ENCODE results near the gene SPACA5.
"Not testable (repeated sequence)": the region's sequence is repeated elsewhere in the genome, so short reads cannot be mapped to it uniquely, and the experiment has no call there.

The SPACA5 gene

GRCh38 chrX:48003758-48004457, 2.9 kb upstream of the SPACA5 start, which contains the start of gene ZNF182:
Gene ZNF182 (minus strand): TSS chrX:48003989. CDS start chrX:48002609, 1,380 bp downstream.
- peak; percentile 52 for DNase-seq (ENCODE audit: extremely low read depth, low read depth)
- no peak for TF ChIP-seq CTCF (IDR thresholded peaks at IDR 0.05; ENCODE audit: low read depth, low read length, missing control alignments)

GRCh38 chrX:48009445-48009960, 2.7 kb downstream of the SPACA5 start:
- H3K4me3 ChIP-seq (replicated peaks; ENCODE audit: low read depth, low read length); DNase-seq (ENCODE audit: extremely low read depth, low read depth): not testable (repeated sequence)

More at GRCh38 chrX:48003758-48004457, 2.9 kb upstream of the SPACA5 start, which contains the start of gene ZNF182:
- H3K4me3 ChIP-seq (replicated peaks; ENCODE audit: low read depth, low read length) = peak within 1 kb of the TSS; percentile 66

GRCh38 chrX:48016583-48017310, 10.0 kb downstream of the SPACA5 start:
- DNase-seq (ENCODE audit: extremely low read depth, low read depth); H3K4me3 ChIP-seq (replicated peaks; ENCODE audit: low read depth, low read length): not testable (repeated sequence)

GRCh38 chrX:48019892-48020291, 13.1 kb downstream of the SPACA5 start:
- not testable (repeated sequence) for DNase-seq (ENCODE audit: extremely low read depth, low read depth); H3K4me3 ChIP-seq (replicated peaks; ENCODE audit: low read depth, low read length)

- DNase-seq (ENCODE audit: extremely low read depth, low read depth); H3K4me3 ChIP-seq (replicated peaks; ENCODE audit: low read depth, low read length): not testable (repeated sequence)
These were observed 13.7 kb downstream of the SPACA5 start for GRCh38 chrX:48020472-48020871.

- peak overlapping the region; percentile 51 for H3K4me3 ChIP-seq (replicated peaks; ENCODE audit: low read depth, low read length)
- peak; percentile 65 for DNase-seq (ENCODE audit: extremely low read depth, low read depth)
- no peak for TF ChIP-seq CTCF (IDR thresholded peaks at IDR 0.05; ENCODE audit: low read depth, low read length, missing control alignments)
These were observed 14.5 kb downstream of the SPACA5 start for GRCh38 chrX:48021026-48021900.

GRCh38 chrX:48022100-48022499, 15.3 kb downstream of the SPACA5 start:
- DNase-seq (ENCODE audit: extremely low read depth, low read depth) = no peak
- no peak overlapping the region; the same call in 1 of the 2 replicates for H3K4me3 ChIP-seq (replicated peaks; ENCODE audit: low read depth, low read length)
- no peak for TF ChIP-seq CTCF (IDR thresholded peaks at IDR 0.05; ENCODE audit: low read depth, low read length, missing control alignments)

GRCh38 chrX:48022738-48023137, 15.9 kb downstream of the SPACA5 start:
- no peak for TF ChIP-seq CTCF (IDR thresholded peaks at IDR 0.05; ENCODE audit: low read depth, low read length, missing control alignments)
- H3K4me3 ChIP-seq (replicated peaks; ENCODE audit: low read depth, low read length) = no peak overlapping the region

More at GRCh38 chrX:48022738-48023137, 15.9 kb downstream of the SPACA5 start:
- no peak for DNase-seq (ENCODE audit: extremely low read depth, low read depth)
